Mesodermal cell (in vitro differentiated cells): ENCODE measurements around the gene MRPL46.

ENCODE experiments used
- H3K27ac ChIP-seq: 2 replicates; pipeline ENCODE4 v1.7.0; 2013; ENCODE audit warnings: mild to moderate bottlenecking, low read depth, low read length, moderate library complexity; ENCODE audit not compliant: severe bottlenecking
- H3K36me3 ChIP-seq: 2 replicates; pipeline ENCODE4 v1.7.1; 2013; ENCODE audit warnings: mild to moderate bottlenecking, low read length, moderate library complexity; ENCODE audit not compliant: control insufficient read depth, insufficient read depth
- H3K4me1 ChIP-seq: one replicate; pipeline ENCODE4 v1.7.1; 2013; ENCODE audit warnings: mild to moderate bottlenecking, low read length; ENCODE audit not compliant: insufficient read depth, control insufficient read depth, poor library complexity, severe bottlenecking
- H3K4me3 ChIP-seq: 2 replicates; pipeline ENCODE4 v1.7.0; 2013; ENCODE audit warnings: low read length, control low read depth, mild to moderate bottlenecking; ENCODE audit not compliant: insufficient read depth, poor library complexity, severe bottlenecking; ENCODE audit errors: extremely low read depth
- H3K9me3 ChIP-seq: 2 replicates; pipeline ENCODE4 v1.7.1; 2013; ENCODE audit warnings: mild to moderate bottlenecking, low read length, moderate library complexity; ENCODE audit not compliant: control insufficient read depth
- WGBS, 2 experiments: methylation state at CpG; one replicate each; pipeline ENCODE4 v1.1.5; 2013; ENCODE audit warnings: missing lambda C conversion rate in 2 of 2; ENCODE audit not compliant: insufficient coverage in 2 of 2; 5-methylcytosine and 5-hydroxymethylcytosine counted together

Gene MRPL46

DNA sequence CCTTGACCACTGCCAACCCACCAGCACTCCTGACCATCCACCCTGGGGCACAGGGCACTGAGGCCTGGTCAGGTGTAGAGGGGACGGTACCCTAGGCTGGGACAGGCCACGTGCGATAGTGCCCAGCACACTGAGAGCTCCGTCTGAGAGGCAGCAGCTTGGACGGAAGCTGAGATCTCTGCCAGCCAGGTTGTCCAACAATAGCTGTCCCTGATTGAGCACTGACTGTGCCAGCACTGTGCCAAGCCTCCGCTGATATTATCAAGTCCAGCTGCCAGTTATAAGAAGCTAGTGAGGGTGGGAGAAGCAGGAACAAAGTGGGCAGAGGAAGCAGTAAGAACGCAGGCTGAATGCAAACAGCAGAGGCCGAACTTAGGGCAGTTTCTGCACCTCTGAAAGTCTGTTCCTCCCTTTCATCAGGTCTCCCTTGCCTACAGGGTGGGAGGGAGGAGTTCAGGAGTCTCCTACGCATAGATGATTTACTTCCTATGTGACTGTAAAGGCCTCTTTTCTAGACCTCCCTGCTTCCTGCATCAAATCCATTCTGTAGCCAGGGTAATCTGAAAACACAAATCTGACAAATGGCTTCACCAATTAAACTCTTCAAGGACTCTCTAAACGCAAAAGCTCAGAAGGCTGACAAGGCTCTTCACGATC, 30.0 kb upstream of the MRPL46 start:
- Histone ChIP-seq H3K36me3 (no peaks in the 10 kb centered on the region), H3K4me3 (no peak overlapping the region), H3K27ac (no peak overlapping the region), H3K4me1 (no peaks in the 10 kb centered on the region), H3K9me3 (no peaks in the 10 kb centered on the region)
- WGBS, 2 experiments: 83 to 94% methylated on average over 8 to 9 of the region's 11 CpGs

DNA sequence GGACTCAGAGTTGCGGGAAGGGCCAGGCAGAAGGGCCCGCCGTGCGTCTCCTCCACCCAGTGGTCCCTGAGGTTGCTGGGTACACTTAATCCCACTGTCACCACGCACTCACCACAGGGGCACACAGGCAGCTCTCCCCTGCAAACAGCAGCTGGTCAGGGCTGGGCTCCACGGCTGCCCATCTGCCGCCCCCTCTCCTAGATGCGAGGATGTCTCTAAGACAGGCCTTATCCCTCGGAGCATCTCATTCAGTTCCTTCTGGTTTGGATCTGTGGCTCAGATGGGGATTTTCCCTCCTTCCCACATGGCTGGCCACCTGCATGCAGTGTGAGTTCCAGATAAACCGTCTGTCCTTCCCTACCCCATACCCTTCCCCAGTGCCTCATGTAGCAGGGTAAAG, 26.7 kb upstream of the MRPL46 start:
- Histone ChIP-seq H3K36me3 (no peaks in the 10 kb centered on the region), H3K27ac (no peak overlapping the region), H3K4me3 (no peak overlapping the region), H3K9me3 (no peaks in the 10 kb centered on the region), H3K4me1 (no peaks in the 10 kb centered on the region)
- WGBS, 2 experiments: 89 to 92% methylated on average over 9 of the region's 10 CpGs

DNA sequence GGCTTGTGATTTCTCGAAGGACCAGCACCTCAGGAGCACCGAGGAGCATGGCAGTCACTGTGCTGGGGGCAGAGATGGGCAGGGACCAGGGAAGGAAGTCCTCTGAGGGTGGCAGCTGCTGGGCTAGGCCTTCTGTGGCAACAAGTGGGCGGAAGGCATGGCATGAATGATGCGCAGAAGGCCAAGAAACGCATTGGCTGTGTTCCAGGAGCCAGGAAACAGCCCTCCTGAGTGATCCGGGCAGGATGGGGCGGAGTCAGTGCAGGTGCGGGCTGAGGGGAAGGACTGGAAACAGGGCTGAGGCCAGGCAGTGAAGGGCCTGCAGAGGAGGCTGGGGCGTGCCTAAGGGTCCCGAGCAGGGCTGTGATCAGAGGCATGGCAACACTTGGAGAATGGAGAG, 24.0 kb upstream of the MRPL46 start:
- Histone ChIP-seq H3K36me3 (no peaks in the 10 kb centered on the region), H3K27ac (no peak overlapping the region), H3K4me3 (no peak overlapping the region), H3K4me1 (no peaks in the 10 kb centered on the region), H3K9me3 (no peaks in the 10 kb centered on the region)
- 81 to 82% methylated on average over 9 to 10 of the region's 10 CpGs for WGBS, 2 experiments

DNA sequence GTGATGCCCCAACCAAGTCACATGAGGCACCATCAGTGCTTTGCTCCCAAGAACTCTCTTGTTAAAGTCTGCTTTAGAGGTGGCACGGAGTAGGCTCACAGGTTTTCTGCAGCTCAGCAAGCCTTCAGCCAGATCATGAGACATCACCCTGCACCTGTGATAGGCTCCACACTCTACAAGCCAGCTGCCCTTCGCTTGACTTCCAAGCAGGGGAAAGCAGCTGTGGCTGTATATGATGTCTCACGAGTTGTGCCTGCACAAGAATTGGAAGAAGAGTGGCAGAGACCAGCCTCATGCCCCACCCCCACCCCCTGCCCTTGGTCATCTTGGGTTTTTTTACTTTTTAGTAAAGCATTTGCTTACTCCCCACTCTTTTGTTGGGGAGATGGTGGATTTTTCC, 22.8 kb upstream of the MRPL46 start:
- Histone ChIP-seq H3K4me3 (no peak overlapping the region), H3K36me3 (no peaks in the 10 kb centered on the region), H3K9me3 (no peaks in the 10 kb centered on the region), H3K27ac (no peak overlapping the region), H3K4me1 (no peaks in the 10 kb centered on the region)
- WGBS, 2 experiments: 83 to 93% methylated on average over 2 to 3 of the region's 3 CpGs

DNA sequence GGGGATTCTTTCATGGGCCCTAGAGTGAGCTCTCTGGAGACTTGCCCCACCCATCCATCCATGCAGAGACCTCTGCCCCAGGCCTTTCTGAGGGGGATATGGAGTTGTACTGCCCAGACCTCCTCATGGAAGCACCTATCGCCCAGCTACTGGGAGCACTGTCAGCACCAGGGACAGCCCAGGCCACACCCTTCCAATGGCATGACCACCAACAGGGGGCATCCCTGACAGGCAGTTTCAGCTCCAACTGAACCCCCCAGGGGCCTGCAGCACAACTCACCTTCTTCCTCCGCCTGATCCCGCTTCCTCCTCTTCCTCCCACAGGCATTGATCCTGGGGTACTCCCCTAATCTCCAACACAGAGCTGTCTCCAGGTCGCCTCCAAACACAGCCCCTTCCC, 22.1 kb upstream of the MRPL46 start:
- 72 to 84% methylated on average over 2 to 4 of the region's 4 CpGs for WGBS, 2 experiments
- H3K27ac ChIP-seq: no peak overlapping the region
- H3K9me3 ChIP-seq: no peaks in the 10 kb centered on the region
- no peaks in the 10 kb centered on the region for H3K4me1 ChIP-seq
- no peaks in the 10 kb centered on the region for H3K36me3 ChIP-seq
- no peak overlapping the region for H3K4me3 ChIP-seq

DNA sequence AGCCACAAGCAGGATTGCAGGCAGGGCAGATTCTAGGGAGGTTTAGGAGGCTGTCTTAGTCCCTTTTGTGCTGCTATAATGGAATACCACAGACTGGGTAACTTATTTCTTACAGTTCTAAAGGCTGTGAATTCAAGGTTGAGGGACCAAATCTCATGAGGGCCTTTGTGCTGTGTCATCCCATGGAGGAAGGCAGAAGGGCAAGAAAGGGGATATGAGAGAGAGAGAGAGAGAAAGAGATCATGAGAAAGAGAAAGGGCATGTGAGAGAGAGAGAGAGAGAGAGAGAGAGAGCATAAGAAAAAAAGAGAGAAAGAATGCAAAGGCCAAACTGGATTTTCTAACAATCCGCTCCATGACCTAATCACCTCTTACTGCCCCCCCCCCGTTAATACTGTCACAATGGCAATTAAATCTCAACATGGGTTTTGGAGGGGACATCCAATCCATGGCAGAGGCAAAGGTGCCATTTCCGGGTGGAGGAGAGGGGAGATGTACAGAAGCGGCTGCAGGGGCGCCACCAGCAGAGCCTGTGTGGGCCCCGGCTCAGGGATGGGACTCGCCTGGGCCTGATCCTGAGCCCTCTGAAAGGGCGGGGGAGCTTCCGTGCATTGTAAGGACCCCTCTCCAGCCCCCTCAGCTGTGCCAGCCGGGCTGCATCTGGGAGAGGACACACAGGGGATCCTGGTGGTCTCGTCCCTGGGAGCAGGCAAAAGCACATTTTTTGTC, 20.8 kb upstream of the MRPL46 start:
- Histone ChIP-seq H3K4me1 (no peaks in the 10 kb centered on the region), H3K27ac (no peak overlapping the region)
- 76 to 94% methylated on average over 4 to 7 of the region's 11 CpGs for WGBS, 2 experiments

DNA sequence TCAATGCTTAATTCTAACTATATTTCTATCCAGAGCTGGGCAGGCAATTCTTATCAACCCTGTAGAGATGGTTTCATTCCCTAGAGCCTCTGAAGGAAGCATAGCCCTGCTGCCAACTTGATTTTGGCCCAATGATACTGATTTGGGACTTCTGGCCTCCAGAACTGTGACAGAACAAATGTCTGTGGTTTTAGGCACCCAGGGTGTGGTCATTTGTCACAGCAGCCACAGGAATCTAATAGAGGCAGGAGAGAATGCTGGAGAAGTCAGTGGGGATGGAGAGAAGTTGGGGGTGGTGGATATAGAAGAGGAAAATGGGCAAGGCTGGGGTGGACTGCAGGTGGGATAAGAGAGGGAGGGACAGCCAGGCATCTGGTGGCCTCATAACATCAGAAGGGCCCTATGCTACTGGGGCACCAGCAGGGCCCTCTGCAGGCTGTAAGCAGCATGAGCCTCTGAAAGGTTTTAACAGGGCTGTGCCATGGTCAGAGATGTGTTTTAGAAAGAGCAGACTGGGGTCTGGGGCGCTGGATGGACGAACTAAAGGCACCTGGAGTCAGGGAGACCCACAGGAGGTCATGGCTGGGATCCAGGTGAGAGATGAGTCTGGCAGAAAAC, 20.1 kb upstream of the MRPL46 start:
- WGBS, 2 experiments: 80 to 100% methylated on average over 2 of the region's 2 CpGs
- H3K9me3 ChIP-seq: no peaks in the 10 kb centered on the region
- no peaks in the 10 kb centered on the region for H3K36me3 ChIP-seq
- no peaks in the 10 kb centered on the region for H3K4me1 ChIP-seq
- H3K27ac ChIP-seq: no peak overlapping the region
- H3K4me3 ChIP-seq: no peak overlapping the region

More for the DNA sequence above, 20.8 kb upstream of the MRPL46 start:
- H3K9me3 ChIP-seq: no peaks in the 10 kb centered on the region
- no peaks in the 10 kb centered on the region for H3K36me3 ChIP-seq
- no peak overlapping the region for H3K4me3 ChIP-seq

DNA sequence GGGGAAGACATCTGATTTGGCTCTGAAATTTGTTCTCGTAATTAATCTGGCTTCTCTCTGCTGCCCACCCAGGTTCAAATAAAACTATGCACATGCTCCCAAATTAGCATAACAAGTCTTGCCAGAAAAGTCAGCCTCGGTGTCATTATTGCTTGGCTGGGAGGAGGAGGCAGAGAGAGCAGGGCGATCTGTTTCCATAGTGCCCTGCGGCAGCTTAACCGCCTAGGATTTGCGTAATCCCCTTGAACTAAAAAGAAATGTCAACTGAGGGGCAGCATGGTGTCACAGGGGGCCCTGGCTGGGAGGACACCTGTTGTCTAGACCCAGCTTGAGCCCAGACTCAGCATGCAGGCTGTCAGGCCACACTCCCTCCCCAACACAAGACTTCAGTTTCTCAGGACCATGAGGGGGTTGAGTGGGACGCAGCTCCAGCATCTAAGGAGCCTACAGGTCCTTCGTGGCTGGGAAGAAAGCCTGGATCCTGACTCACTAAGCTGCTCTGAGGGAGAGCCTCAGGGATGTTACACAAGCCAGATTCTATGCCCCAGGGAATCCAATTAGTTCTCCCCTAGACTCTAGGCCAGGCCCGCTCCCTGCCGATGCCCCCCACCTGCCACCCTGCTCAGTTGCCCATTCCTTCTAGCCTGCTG, 17.6 kb upstream of the MRPL46 start:
- Histone ChIP-seq H3K36me3 (peaks cover under 1% of the 10 kb centered on the region), H3K4me3 (no peak overlapping the region), H3K9me3 (no peaks in the 10 kb centered on the region), H3K27ac (no peak overlapping the region), H3K4me1 (no peaks in the 10 kb centered on the region)
- WGBS, 2 experiments: 29 to 30% methylated on average over 9 to 10 of the region's 10 CpGs

DNA sequence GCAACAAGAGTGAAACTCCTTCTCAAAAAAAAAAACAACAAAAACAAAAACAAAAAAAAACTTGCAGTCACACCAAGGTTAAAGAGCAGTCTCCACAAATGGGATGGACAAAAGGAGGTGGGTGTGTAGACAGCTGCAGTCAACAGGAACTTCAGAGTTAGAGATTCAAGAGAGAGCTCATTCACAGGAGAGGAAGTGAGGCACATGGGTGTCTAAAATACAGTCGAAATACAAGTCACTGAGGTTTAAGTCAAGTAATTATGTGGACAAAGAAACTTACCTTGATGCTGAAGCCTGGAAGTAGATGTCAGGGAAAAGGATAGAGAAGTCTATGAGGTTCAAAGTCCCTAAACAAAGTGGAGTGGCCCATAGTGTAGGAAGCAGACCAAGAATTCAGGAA, 15.1 kb upstream of the MRPL46 start:
- Histone ChIP-seq H3K4me1 (no peaks in the 10 kb centered on the region), H3K4me3 (no peak overlapping the region), H3K9me3 (no peaks in the 10 kb centered on the region), H3K36me3 (peaks cover 17% of the 10 kb centered on the region), H3K27ac (no peak overlapping the region)
- WGBS, 2 experiments: 77 to 87% methylated on average over 1 of the region's 1 CpG

DNA sequence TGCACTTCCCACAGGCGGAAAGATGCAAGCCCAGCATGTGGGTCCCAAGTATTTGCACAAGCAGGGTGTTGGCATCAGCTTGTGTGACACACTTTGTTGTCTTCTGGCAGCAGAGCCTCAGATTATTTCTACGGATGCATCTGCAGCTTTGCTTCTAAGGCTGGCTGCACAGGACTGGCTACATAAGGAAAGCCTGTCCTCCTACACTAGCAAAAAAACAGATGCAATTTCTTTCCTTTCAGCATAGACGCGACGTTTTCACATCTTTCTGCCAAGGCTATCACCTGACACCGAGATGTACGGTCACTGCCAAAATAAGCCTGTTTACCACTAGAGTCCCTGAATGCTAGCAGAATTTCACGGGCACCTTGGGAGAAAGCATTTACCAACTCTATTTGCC, 13.8 kb upstream of the MRPL46 start:
- WGBS, 2 experiments: 95 to 96% methylated on average over 8 of the region's 8 CpGs
- Histone ChIP-seq H3K36me3 (peaks cover 29% of the 10 kb centered on the region), H3K9me3 (no peaks in the 10 kb centered on the region), H3K4me1 (no peaks in the 10 kb centered on the region), H3K27ac (no peak overlapping the region), H3K4me3 (no peak overlapping the region)
